H1 (cell line): ENCODE measurements around the gene SRSF3. TPM values are rescaled to one million over a fixed set of nuclear protein-coding genes. Genes with fewer than 3 reads are reported as not detected.

ENCODE experiments used
- BACH1 ChIP-seq: IDR thresholded peaks from 2 replicates; pipeline ENCODE4 v1.6.1; 2012; ENCODE audit warnings: low read length, improper control_type of control experiment
- SIN3A ChIP-seq, 2 experiments: IDR thresholded peaks in 1 of 2; conservative IDR thresholded peaks in 1 of 2; 2 replicates each; pipeline ENCODE4 v1.6.1; 2011 to 2012; ENCODE audit warnings: low read length in 2 of 2, improper control_type of control experiment in 1 of 2, low read depth in 1 of 2, mild to moderate bottlenecking in 1 of 2
- SP4 ChIP-seq: IDR thresholded peaks from 2 replicates; pipeline ENCODE4 v1.6.1; 2012; ENCODE audit warnings: low read length, inconsistent platforms
- TEAD4 ChIP-seq: IDR thresholded peaks from 2 replicates; pipeline ENCODE4 v1.6.1; 2012; ENCODE audit warnings: low read depth, low read length, inconsistent platforms, mixed read lengths
- polyA plus RNA-seq, 7 experiments: library from polyadenylated mRNA; depleted of rRNA in 3 of 7; stranded (reverse) in 5 of 7; unstranded in 2 of 7; fragments of >200 nt in 5 of 7; fragments of 200-250 nt in 2 of 7; gene quantifications; 1 replicate in 5 of 7; 2 replicates in 1 of 7; 4 replicates in 1 of 7; pipeline versions ENCODE4 v1.2.1 to v1.2.3, GENCODE V29; 2011 to 2013; ENCODE audit warnings: missing spikeins in 2 of 7, mixed read lengths in 2 of 7
- total RNA-seq: library from RNA; stranded (reverse); fragmentation: NEBNext Ultra II Directional; extraction: Animal tissue kit (Norgen Biotek cat#: 25700); gene quantifications from 2 replicates; pipeline ENCODE4 v1.2.1, GENCODE V29; 2021
- TF ChIP-seq, protein P1 (sequence below): fragments of 300-600 bp; sonication (generic); IDR thresholded peaks from 2 replicates; pipeline ENCODE4 v1.7.1; 2012; ENCODE audit warnings: low read length, moderate library complexity, mild to moderate bottlenecking, inconsistent platforms; ENCODE audit not compliant: insufficient replicate concordance

The SRSF3 gene
- total and polyA plus RNA-seq, 2 of the 8 experiments (the other 6 are each of a cell fraction or from before 2014, with no cell fraction given): 471 to 689 TPM

DNA sequence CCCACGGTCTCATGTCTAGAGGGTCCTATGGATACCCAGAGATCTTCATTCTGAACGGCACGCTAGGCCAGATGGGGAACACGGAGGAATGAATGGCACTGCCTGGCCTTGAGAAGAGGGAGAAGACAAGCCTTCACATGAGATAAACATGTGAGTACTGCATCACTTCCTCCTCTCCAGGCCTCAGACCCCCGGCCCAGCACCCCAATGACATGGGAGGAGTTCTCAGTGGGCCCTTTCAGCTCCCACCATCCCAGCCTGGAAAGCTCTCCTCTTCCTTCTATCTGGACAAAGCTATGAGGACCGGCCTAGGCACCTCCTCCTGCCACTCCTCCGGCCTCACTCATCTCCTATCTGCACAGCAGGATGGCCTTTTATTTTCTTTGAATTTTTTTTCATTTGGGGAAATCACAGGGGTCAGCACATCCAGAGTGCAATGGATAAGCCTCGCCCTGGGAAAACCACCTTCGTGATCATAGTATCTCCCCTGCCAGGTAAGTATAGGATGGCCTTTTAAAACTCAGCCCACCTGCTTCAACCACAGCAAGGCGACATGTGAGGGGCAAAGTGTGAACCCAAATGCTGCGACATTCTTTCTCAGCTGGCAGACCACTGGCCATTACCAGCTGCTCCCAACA, 45.1 kb downstream of the SRSF3 start (continued):
- TF ChIP-seq, protein P1, sequence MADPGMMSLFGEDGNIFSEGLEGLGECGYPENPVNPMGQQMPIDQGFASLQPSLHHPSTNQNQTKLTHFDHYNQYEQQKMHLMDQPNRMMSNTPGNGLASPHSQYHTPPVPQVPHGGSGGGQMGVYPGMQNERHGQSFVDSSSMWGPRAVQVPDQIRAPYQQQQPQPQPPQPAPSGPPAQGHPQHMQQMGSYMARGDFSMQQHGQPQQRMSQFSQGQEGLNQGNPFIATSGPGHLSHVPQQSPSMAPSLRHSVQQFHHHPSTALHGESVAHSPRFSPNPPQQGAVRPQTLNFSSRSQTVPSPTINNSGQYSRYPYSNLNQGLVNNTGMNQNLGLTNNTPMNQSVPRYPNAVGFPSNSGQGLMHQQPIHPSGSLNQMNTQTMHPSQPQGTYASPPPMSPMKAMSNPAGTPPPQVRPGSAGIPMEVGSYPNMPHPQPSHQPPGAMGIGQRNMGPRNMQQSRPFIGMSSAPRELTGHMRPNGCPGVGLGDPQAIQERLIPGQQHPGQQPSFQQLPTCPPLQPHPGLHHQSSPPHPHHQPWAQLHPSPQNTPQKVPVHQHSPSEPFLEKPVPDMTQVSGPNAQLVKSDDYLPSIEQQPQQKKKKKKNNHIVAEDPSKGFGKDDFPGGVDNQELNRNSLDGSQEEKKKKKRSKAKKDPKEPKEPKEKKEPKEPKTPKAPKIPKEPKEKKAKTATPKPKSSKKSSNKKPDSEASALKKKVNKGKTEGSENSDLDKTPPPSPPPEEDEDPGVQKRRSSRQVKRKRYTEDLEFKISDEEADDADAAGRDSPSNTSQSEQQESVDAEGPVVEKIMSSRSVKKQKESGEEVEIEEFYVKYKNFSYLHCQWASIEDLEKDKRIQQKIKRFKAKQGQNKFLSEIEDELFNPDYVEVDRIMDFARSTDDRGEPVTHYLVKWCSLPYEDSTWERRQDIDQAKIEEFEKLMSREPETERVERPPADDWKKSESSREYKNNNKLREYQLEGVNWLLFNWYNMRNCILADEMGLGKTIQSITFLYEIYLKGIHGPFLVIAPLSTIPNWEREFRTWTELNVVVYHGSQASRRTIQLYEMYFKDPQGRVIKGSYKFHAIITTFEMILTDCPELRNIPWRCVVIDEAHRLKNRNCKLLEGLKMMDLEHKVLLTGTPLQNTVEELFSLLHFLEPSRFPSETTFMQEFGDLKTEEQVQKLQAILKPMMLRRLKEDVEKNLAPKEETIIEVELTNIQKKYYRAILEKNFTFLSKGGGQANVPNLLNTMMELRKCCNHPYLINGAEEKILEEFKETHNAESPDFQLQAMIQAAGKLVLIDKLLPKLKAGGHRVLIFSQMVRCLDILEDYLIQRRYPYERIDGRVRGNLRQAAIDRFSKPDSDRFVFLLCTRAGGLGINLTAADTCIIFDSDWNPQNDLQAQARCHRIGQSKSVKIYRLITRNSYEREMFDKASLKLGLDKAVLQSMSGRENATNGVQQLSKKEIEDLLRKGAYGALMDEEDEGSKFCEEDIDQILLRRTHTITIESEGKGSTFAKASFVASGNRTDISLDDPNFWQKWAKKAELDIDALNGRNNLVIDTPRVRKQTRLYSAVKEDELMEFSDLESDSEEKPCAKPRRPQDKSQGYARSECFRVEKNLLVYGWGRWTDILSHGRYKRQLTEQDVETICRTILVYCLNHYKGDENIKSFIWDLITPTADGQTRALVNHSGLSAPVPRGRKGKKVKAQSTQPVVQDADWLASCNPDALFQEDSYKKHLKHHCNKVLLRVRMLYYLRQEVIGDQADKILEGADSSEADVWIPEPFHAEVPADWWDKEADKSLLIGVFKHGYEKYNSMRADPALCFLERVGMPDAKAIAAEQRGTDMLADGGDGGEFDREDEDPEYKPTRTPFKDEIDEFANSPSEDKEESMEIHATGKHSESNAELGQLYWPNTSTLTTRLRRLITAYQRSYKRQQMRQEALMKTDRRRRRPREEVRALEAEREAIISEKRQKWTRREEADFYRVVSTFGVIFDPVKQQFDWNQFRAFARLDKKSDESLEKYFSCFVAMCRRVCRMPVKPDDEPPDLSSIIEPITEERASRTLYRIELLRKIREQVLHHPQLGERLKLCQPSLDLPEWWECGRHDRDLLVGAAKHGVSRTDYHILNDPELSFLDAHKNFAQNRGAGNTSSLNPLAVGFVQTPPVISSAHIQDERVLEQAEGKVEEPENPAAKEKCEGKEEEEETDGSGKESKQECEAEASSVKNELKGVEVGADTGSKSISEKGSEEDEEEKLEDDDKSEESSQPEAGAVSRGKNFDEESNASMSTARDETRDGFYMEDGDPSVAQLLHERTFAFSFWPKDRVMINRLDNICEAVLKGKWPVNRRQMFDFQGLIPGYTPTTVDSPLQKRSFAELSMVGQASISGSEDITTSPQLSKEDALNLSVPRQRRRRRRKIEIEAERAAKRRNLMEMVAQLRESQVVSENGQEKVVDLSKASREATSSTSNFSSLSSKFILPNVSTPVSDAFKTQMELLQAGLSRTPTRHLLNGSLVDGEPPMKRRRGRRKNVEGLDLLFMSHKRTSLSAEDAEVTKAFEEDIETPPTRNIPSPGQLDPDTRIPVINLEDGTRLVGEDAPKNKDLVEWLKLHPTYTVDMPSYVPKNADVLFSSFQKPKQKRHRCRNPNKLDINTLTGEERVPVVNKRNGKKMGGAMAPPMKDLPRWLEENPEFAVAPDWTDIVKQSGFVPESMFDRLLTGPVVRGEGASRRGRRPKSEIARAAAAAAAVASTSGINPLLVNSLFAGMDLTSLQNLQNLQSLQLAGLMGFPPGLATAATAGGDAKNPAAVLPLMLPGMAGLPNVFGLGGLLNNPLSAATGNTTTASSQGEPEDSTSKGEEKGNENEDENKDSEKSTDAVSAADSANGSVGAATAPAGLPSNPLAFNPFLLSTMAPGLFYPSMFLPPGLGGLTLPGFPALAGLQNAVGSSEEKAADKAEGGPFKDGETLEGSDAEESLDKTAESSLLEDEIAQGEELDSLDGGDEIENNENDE: no peak
- TF ChIP-seq BACH1 (no peak), SP4 (no peak), SIN3A (conservative IDR thresholded peaks at IDR 0.05 in 1 of 2, IDR thresholded peaks at IDR 0.05 in 1 of 2; ENCODE audit: low read depth in 1 of 2, low read length in 2 of 2) (no peak), TEAD4 (no peak)
